ENCODE measurements around the gene GABBR2. TPM values are rescaled to one million over a fixed set of nuclear protein-coding genes. Genes with fewer than 3 reads are reported as not detected.

The GABBR2 gene
- total and polyA plus RNA-seq, 9 of the 15 experiments (the other 6 are each of a cell fraction or from before 2014, with no cell fraction given) = 0.15 to 1.9 (median 0.32) TPM

DNA sequence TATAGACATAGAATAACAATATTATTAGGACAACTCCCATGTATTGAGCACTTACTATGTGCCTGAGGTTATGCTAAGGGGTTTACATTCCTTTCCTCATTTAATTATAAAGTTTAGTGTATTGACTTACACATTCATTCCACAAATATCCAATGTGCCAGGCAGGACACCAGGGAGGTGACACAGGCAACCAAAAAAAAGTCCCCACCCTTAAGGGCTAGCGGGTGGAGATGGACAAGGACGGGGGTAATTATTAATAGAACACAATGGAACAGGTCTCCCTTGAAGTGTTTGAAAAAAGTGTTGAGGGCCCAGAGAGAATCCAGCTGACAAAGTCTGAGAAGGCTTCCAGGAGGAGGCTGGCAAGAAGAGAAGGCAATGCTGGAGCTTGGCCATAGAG lies 459.0 kb downstream of the GABBR2 start:
- no TSS peak for BruUV-seq (replicated peaks)
- Histone ChIP-seq H3K79me2 (ENCODE audit: control insufficient read depth, insufficient read depth, low read length) (peaks cover 12% of the 10 kb centered on the region), H3K4me2 (ENCODE audit: insufficient read depth, low read length) (no peak overlapping the region), H2AFZ (ENCODE audit: low read depth, low read length) (no peak overlapping the region), H3K9me3 (replicated peaks; ENCODE audit: control insufficient read depth, insufficient read depth, low read depth, low read length) (no peaks in the 10 kb centered on the region), H3K36me3 (ENCODE audit: control insufficient read depth, insufficient read depth, low read length) (peaks cover 22% of the 10 kb centered on the region; the same call in 2 of the 3 replicates), H3K4me1 (replicated peaks in 1 of 2; ENCODE audit: control insufficient read depth in 2 of 2, insufficient read depth in 2 of 2, low read length in 2 of 2) (peaks cover 45 to 51% of the 10 kb centered on the region in 2 experiments), H3K9ac (ENCODE audit: insufficient read depth in 1 of 2, low read depth in 2 of 2, low read length in 2 of 2) (peak overlapping the region in 1 of 2 experiments; percentile 60; a peak in 2 of 4 replicates), H4K20me1 (replicated peaks; ENCODE audit: control insufficient read depth, insufficient read depth, low read length) (no peaks in the 10 kb centered on the region), H3K27me3 (ENCODE audit: control insufficient read depth in 2 of 2, insufficient read depth in 2 of 2, low read length in 2 of 2) (no peaks in the 10 kb centered on the region), H3K9me1 (ENCODE audit: control insufficient read depth, insufficient read depth, low read length) (no peaks in the 10 kb centered on the region), H3K4me3 (no peak overlapping the region), H3K27ac (ENCODE audit: extremely low read depth, low read depth, low read length) (peak overlapping the region; percentile 91; the same call in 1 of the 3 replicates)
- no peak for TF ChIP-seq POLR3A (IDR thresholded peaks at IDR 0.05; ENCODE audit: borderline replicate concordance, extremely low read depth, insufficient read depth, insufficient read length)
- TF ChIP-seq GTF2E2 (tag; IDR thresholded peaks at IDR 0.05) = no peak
- TF ChIP-seq KDM2B (CRISPR knock-in tag; IDR thresholded peaks at IDR 0.05) = no peak
- in situ Hi-C loops (cut with MboI) (loop anchor here (25.0 kb wide), 1 partner anchor 337 kb away; the partner anchor contains the start of gene TRMO), intact Hi-C loops (cut with micrococcal nuclease) (no loop called here)
- ATAC-seq = no peak
- POLR2A ChIA-PET = interaction anchor here (0.6 kb wide), 1 partner anchor 495 kb away, joined by 3 read pairs; no protein-coding TSS in a partner anchor
- FAIRE-seq = no peak
- DNase-seq (ENCODE audit: extremely low read depth in 1 of 4, low spot score in 3 of 4) = no peak
- WGBS (ENCODE audit: insufficient coverage, low coverage, missing lambda C conversion rate) = 100% methylated on average over 2 of the region's 2 CpGs
- CTCF ChIA-PET (ENCODE audit: low intra/inter-chr PET ratio) = no interaction called here

DNA sequence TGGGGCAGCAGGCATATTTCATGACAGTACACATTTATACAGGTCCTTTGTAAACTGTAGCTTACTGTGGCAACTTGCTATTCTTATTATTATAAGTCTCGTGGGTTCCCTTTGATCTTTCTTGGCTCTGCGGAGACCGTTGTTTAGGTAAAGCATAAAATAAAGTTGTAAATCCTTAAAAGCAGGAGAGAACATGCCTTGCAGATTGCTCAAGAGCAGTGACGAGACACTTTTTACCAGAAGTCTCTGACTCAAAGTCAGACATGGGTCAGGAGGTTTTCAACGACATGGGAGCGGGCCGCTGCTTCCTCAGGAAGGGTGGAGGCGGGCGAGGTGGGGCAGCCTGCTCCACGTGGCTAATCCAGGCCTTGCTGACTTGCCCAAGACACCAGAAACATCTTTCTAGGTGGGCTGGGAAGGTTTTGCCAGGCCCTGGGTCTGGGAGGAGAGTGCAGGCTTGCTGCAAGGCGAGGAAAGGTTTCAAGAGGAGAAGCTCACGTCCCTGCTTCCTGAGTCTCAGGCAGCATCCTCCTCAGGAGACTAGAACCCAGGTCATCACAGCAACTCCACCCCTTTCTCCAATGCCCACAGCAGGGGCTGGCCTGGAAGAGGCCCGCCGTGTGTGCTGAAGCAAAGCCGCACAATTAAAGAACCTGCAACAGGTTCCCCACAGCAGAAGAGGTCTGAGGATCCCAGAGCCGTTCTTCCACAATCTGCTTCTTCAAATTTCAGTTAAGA lies 459.8 kb downstream of the GABBR2 start:
- 24% methylated on average over 16 of the region's 16 CpGs for WGBS (ENCODE audit: insufficient coverage, low coverage, missing lambda C conversion rate)
- POLR2A ChIA-PET = interaction anchor here (0.6 to 1.4 kb wide), 3 partner anchors 8 to 243 kb away, joined by 3 to 6 read pairs (median 4); no protein-coding TSS in a partner anchor
- in situ Hi-C loops (cut with MboI) = no loop called here
- H3K4me3 ChIP-seq = no peak overlapping the region
- H3K9me1 ChIP-seq (ENCODE audit: control insufficient read depth, insufficient read depth, low read length) = no peaks in the 10 kb centered on the region
- CTCF ChIA-PET (ENCODE audit: low intra/inter-chr PET ratio) = no interaction called here
- no TSS peak for BruUV-seq (replicated peaks)
- peak overlapping the region; percentile 96 for H2AFZ ChIP-seq (ENCODE audit: low read depth, low read length)
- H3K79me2 ChIP-seq (ENCODE audit: control insufficient read depth, insufficient read depth, low read length) = peaks cover 6% of the 10 kb centered on the region; the same call in 1 of the 3 replicates
- peak overlapping the region; percentile 60 for H3K4me2 ChIP-seq (ENCODE audit: insufficient read depth, low read length)
- peaks cover 22% of the 10 kb centered on the region; the same call in 2 of the 3 replicates for H3K36me3 ChIP-seq (ENCODE audit: control insufficient read depth, insufficient read depth, low read length)
- intact Hi-C loops (cut with micrococcal nuclease) = no loop called here
- ATAC-seq (peak; percentile 84), FAIRE-seq (peak; percentile 92), DNase-seq (ENCODE audit: extremely low read depth in 1 of 4, low spot score in 3 of 4) (peak; percentile 42 to 87 (median 62))
- H3K9me3 ChIP-seq (replicated peaks; ENCODE audit: control insufficient read depth, insufficient read depth, low read depth, low read length) = no peaks in the 10 kb centered on the region
- H3K9ac ChIP-seq (ENCODE audit: insufficient read depth in 1 of 2, low read depth in 2 of 2, low read length in 2 of 2) = peak overlapping the region; percentile 47 to 63
- H4K20me1 ChIP-seq (replicated peaks; ENCODE audit: control insufficient read depth, insufficient read depth, low read length) = no peaks in the 10 kb centered on the region
- H3K27me3 ChIP-seq (ENCODE audit: control insufficient read depth in 2 of 2, insufficient read depth in 2 of 2, low read length in 2 of 2) = no peaks in the 10 kb centered on the region
- peaks cover 43 to 44% of the 10 kb centered on the region in 2 experiments for H3K4me1 ChIP-seq (replicated peaks in 1 of 2; ENCODE audit: control insufficient read depth in 2 of 2, insufficient read depth in 2 of 2, low read length in 2 of 2)
- peak overlapping the region; percentile 91 for H3K27ac ChIP-seq (ENCODE audit: extremely low read depth, low read depth, low read length)
- TF ChIP-seq GABPA (tag; conservative IDR thresholded peaks at IDR 0.05; ENCODE audit: low read depth) (peak; percentile 31; the same call in 1 of the 2 replicates), ZNF644 (tag; IDR thresholded peaks at IDR 0.05; ENCODE audit: low read depth) (peak; percentile 85), NR3C1 (CRISPR knock-in tag; IDR thresholded peaks at IDR 0.05) (no peak), RB1 (IDR thresholded peaks at IDR 0.05; ENCODE audit: low read depth) (no peak), EP400 (IDR thresholded peaks at IDR 0.05) (peak; percentile 88), RCOR1 (IDR thresholded peaks at IDR 0.05; ENCODE audit: borderline replicate concordance in 1 of 2, low read depth in 2 of 2, low read length in 2 of 2) (0 out of 4 replicates have a peak, but pooled peaks of 1 of the 2 experiments have one; percentile 52)
- TF ChIP-seq, protein P1, sequence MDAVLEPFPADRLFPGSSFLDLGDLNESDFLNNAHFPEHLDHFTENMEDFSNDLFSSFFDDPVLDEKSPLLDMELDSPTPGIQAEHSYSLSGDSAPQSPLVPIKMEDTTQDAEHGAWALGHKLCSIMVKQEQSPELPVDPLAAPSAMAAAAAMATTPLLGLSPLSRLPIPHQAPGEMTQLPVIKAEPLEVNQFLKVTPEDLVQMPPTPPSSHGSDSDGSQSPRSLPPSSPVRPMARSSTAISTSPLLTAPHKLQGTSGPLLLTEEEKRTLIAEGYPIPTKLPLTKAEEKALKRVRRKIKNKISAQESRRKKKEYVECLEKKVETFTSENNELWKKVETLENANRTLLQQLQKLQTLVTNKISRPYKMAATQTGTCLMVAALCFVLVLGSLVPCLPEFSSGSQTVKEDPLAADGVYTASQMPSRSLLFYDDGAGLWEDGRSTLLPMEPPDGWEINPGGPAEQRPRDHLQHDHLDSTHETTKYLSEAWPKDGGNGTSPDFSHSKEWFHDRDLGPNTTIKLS (IDR thresholded peaks at IDR 0.05; ENCODE audit: borderline replicate concordance, low read depth) = peak; percentile 83; the same call in 1 of the 2 replicates

Data from K562 (cell line).